ENCODE data around the gene HSF4. TPM values are rescaled to one million over a fixed set of nuclear protein-coding genes. Genes with fewer than 3 reads are reported as not detected.

HSF4 gene
- total RNA-seq, 1 experiment from 2014 or later: 28.7 TPM

- in situ Hi-C loops (cut with HindIII; ENCODE audit: low pct_unique_long_range_greater_than_20kb, low sequenced_read_pairs): no loop called here
- DNase-seq (ENCODE audit: low read depth, low spot score): no peak
Observed at GRCh38 chr16:67204076-67204475, 39.5 kb downstream of the HSF4 start.

DNA sequence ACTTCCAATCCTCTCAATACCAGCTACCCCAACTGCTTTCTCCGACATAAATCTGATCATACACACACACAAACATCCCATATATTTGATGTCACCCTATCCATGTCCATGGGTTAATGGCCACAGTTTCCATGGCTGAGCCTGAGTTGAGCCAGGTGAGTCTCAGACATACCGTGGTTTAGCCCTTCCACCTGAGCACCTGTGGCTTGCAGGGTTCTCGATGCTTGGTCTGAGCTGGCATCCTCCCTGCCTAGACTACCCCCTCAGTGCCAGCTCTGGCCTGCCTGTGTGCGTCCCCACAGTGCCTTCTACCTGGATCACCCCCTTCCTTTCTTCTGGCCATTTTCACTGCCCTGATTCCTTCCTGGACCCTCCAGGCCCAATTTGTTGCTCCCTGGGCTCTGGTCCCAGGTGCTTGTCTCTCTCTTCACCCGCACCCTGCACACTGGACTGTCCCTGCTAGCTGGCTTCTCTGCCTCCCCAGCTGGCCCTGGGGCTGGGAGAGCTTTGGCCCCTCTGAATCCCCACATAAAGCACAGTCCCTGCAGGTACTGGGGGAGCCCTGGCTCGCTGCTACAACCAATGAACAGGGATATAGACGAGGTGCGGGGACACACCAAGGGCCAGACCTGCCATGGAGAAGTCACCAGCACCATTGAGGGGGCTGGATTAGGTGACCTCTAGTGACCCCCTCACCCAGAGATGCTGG, 41.7 kb downstream of the HSF4 start:
- no peak for DNase-seq (ENCODE audit: low read depth, low spot score)
- in situ Hi-C loops (cut with HindIII; ENCODE audit: low pct_unique_long_range_greater_than_20kb, low sequenced_read_pairs): no loop called here

DNA sequence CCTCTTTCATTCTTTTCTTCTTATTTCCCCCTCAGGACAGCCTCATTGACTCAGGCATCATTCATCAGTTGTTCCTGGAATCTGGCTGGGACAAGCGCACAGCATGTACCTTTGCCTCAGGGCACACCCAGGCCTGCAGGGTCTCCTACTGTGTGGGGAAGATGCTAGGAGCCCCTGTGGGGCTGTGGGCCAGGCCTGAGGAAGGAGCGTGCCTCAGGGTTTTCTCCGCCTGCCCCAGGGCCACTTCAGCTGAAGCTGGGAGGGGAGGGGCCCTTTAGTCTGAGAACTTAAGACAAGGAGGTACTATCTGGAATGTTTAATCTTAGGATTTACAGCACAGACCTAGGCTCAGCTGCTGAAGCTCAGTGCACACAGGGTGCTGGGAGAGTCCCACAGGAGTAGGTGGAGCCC, 42.3 kb downstream of the HSF4 start:
- DNase-seq (ENCODE audit: low read depth, low spot score): no peak
- in situ Hi-C loops (cut with HindIII; ENCODE audit: low pct_unique_long_range_greater_than_20kb, low sequenced_read_pairs): no loop called here

GRCh38 chr16:67207249-67208091, 42.9 kb downstream of the HSF4 start:
- in situ Hi-C loops (cut with HindIII; ENCODE audit: low pct_unique_long_range_greater_than_20kb, low sequenced_read_pairs): no loop called here
- DNase-seq (ENCODE audit: low read depth, low spot score): no peak

DNA sequence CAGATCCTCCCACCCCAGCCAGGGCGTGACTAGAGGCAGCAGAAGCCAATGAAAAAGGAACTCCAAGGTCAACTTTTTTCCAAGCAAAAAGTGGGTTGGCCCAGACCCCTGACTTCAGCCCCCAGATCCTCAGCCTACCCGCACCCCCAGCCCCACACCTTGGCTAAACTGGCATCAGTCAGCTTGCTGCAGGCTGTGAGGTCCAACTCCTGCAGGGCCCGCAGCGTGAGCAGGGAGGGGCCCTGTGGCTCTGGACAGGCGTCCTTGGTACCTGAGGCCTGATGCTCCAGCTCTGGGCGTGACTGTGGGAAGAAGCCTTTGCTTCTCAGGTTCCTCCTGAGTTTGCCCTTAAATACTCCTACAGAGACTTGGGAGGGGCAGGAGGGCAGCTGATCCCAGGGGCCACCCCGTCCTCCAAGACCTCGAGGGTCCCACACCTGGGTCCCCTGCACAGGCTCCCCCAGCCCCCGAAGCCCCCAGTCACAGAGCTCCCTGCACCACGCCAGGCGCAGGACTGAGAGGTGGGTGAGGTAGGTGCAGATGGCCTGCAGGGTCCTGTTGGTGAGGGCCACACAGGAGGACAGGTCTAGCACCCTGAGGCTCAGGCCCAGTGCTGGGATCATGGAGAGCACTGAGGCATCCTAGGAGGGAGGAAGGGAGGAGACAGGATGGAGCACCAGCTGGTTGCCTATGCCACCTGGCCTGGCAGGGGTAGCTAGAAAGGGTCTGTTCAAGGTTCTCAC, 43.8 kb downstream of the HSF4 start:
- no peak for DNase-seq (ENCODE audit: low read depth, low spot score)
- in situ Hi-C loops (cut with HindIII; ENCODE audit: low pct_unique_long_range_greater_than_20kb, low sequenced_read_pairs): no loop called here

- no peak for DNase-seq (ENCODE audit: low read depth, low spot score)
- in situ Hi-C loops (cut with HindIII; ENCODE audit: low pct_unique_long_range_greater_than_20kb, low sequenced_read_pairs): no loop called here
Observed at GRCh38 chr16:67209565-67209964, 45.0 kb downstream of the HSF4 start.

DNA sequence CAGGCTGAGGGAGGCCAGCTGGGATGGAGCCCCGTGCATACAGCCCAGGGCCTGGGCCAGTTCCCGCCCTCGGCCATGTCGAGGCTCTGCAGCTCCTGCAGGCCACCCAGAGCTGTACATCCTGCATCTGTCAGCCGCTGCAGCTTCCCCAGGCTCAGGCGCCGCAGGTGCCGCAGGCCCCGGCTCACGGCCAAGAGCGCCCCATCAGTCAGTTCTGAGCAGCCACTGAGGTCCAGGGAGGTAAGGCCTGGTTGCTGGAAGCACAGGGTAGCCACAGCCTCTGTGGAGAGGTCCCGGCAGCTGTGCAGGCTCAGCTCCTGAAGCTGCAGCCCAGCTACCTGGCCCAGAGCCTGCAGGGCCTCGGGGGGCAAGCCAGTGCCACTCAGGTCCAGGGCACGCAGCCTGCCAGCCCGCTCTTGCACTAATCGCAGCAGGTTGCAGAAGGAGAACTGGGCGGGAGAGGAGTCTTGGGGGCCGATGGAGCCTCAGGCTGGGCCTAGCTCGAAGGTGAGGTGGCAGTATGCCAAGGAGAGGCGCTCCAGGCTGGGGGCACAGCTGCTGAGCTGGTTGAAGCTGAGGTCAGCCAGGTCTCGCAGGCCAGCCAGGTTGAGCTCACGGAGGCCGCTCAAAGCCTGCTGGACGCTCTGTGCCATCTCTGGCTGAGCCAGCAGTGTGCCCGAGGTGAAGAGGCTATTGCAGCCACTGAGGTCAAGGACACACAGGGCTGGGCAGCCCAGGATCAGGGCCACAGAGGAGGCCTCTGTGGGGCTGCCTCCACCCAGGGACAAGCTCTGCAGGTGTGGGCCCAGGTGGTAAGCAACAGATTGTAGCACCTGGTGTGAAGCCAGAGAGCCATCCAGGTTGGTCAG, 45.8 kb downstream of the HSF4 start:
- no peak for DNase-seq (ENCODE audit: low read depth, low spot score)
- in situ Hi-C loops (cut with HindIII; ENCODE audit: low pct_unique_long_range_greater_than_20kb, low sequenced_read_pairs): no loop called here

- no peak for DNase-seq (ENCODE audit: low read depth, low spot score)
- in situ Hi-C loops (cut with HindIII; ENCODE audit: low pct_unique_long_range_greater_than_20kb, low sequenced_read_pairs): no loop called here
Observed at GRCh38 chr16:67211674-67212073, 47.1 kb downstream of the HSF4 start.

DNA sequence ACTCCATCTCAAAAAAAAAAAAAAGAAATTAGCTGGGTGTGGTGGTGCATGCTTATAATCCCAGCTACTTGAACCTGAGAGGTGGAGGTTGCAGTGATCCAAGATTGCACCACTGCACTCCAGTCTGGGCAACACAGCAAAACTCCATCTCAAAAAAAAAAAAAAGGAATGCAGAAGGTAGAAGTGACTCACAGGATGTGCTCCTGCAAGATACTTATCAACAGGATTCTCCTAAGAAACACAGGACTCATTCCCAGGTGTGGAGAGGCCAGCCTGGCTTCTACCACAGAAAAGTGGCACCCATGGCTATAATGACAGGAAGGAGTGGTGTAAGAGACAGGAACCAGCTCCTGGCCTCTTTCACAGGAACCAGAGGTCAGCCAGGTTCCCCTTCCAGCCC, 48.2 kb downstream of the HSF4 start:
- DNase-seq (ENCODE audit: low read depth, low spot score): no peak
- in situ Hi-C loops (cut with HindIII; ENCODE audit: low pct_unique_long_range_greater_than_20kb, low sequenced_read_pairs): no loop called here

DNA sequence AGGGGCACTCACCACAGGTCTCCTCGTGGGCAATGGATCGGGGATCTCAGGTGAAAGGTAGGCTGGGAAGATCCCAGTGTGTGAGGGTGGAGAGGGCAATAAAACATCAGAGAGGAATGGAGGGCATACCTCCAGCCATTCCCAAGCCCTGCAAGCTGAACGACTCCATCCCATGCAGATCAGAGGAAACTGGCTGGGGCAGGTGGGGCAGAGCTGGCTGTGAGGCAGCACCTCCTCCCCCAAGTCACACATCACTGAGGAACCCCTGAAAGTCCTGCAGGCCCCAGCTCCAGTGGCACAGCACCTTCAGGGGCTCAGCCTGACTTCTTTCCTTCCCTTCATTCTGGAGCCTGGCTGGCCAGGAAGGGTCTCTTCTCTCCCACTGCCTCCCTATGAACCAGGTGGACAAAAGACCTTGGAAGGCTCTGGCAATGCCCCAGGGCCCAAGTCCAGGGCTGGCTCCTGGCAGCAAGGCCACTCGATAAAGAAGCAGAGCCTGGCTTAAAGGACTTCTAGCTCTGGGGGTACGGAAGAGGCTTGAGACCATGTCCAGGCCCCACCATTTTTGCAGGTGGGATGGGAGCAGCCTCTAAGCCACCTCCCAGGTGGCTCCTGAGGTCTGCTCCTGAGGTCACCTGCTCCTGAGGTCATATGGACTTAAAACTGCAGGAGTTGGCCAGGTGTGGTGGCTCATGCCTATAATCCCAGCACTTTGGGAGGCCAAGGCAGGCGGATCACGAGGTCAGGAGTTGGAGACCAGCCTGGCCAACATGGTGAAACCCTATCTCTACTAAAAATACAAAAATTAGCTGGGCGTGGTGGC, 48.9 kb downstream of the HSF4 start:
- no peak for DNase-seq (ENCODE audit: low read depth, low spot score)
- in situ Hi-C loops (cut with HindIII; ENCODE audit: low pct_unique_long_range_greater_than_20kb, low sequenced_read_pairs): no loop called here

DNA sequence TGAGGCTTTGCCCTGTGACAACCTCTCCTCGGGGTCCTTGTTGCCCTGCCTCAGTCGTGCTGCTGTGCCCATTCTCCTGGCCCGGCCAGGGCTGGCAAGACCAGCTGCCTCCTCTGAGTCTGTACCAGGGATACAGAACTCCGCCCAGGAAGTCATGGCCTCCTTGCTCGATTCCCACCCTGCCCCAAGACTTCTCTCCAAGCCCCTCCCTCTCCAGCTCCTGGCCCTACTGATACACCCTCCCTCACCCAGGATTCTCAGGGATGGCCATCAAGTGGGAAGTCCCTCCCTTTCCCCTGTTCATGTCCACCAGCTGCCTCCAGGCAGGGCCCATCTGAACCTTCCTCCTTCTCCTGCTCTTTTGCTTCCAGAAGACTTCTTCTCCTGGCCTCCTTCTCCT, 51.2 kb downstream of the HSF4 start:
- in situ Hi-C loops (cut with HindIII; ENCODE audit: low pct_unique_long_range_greater_than_20kb, low sequenced_read_pairs): no loop called here
- peak; percentile 12 for DNase-seq (ENCODE audit: low read depth, low spot score)

- in situ Hi-C loops (cut with HindIII; ENCODE audit: low pct_unique_long_range_greater_than_20kb, low sequenced_read_pairs): no loop called here
Observed at GRCh38 chr16:67216612-67217490, 52.3 kb downstream of the HSF4 start.

More at GRCh38 chr16:67216612-67217490, 52.3 kb downstream of the HSF4 start:
- no peak for DNase-seq (ENCODE audit: low read depth, low spot score)

All from SK-MEL-5 (cell line).